K562 (cell line): ENCODE data around the gene KCNK6. TPM values are rescaled to one million over a fixed set of nuclear protein-coding genes. Genes with fewer than 3 reads are reported as not detected.
A peak's percentile ranks its signal among the peaks of the same experiment; 100 is the strongest.

Source experiments
- ARID1B ChIP-seq: fragments of 450-650 bp; IDR thresholded peaks from 2 replicates; pipeline ENCODE4 v1.6.1; 2016; ENCODE audit warnings: antibody characterized with exemption, mild to moderate bottlenecking, inconsistent platforms
- CBFA2T3 ChIP-seq: fragments of 450-650 bp; IDR thresholded peaks from 2 replicates; pipeline ENCODE4 v1.6.1; 2017
- CREB3 ChIP-seq: fragments of 450-650 bp; conservative IDR thresholded peaks from 2 replicates; pipeline ENCODE4 v1.6.1; 2016; ENCODE audit warnings: missing genetic modification characterization, low read depth, mild to moderate bottlenecking, missing compliant biosample characterization, moderate library complexity
- EP300 ChIP-seq: IDR thresholded peaks from 2 replicates; pipeline ENCODE4 v1.6.1; 2012; ENCODE audit warnings: low read length, improper control_type of control experiment
- GATAD2A ChIP-seq: fragments of 450-650 bp; IDR thresholded peaks from 2 replicates; pipeline ENCODE4 v1.6.1; 2017
- HMBOX1 ChIP-seq: sonication (generic); IDR thresholded peaks from 2 replicates; pipeline ENCODE4 v1.6.1; 2016
- KDM4B ChIP-seq, 2 experiments: fragments of 450-650 bp in 1 of 2; sonication (generic) in 1 of 2; IDR thresholded peaks; 2 replicates each; pipeline ENCODE4 v1.6.1; 2016 to 2017; ENCODE audit warnings: borderline replicate concordance in 2 of 2, antibody characterized with exemption in 1 of 2, low read depth in 1 of 2, mild to moderate bottlenecking in 1 of 2
- MECOM ChIP-seq: fragments of 250-450 bp; sonication (Bioruptor Pico); IDR thresholded peaks from 2 replicates; pipeline ENCODE4 v1.8.0; 2022; ENCODE audit warnings: inconsistent platforms
- MTA2 ChIP-seq: fragments of 450-650 bp; IDR thresholded peaks from 2 replicates; pipeline ENCODE4 v1.6.1; 2016; ENCODE audit warnings: low read depth
- NFRKB ChIP-seq: fragments of 450-650 bp; IDR thresholded peaks from 2 replicates; pipeline ENCODE4 v1.6.1; 2016; ENCODE audit warnings: low read depth
- PRDM10 ChIP-seq: fragments of 450-650 bp; IDR thresholded peaks from 2 replicates; pipeline ENCODE4 v1.6.1; 2018; ENCODE audit not compliant: partially characterized antibody
- RAD51 ChIP-seq: fragments of 450-650 bp; IDR thresholded peaks from 2 replicates; pipeline ENCODE4 v1.7.1; 2016; ENCODE audit warnings: low read depth, mild to moderate bottlenecking, borderline replicate concordance
- RHOXF2B ChIP-seq: fragments of 250-450 bp; sonication (Bioruptor Pico); conservative IDR thresholded peaks from 2 replicates; pipeline ENCODE4 v1.5.1; 2021
- SNIP1 ChIP-seq: fragments of 450-650 bp; IDR thresholded peaks from 2 replicates; pipeline ENCODE4 v1.7.1; 2017; ENCODE audit warnings: low read depth, mild to moderate bottlenecking
- TAF9B ChIP-seq: fragments of 450-650 bp; IDR thresholded peaks from 2 replicates; pipeline ENCODE4 v1.6.1; 2018; ENCODE audit warnings: mild to moderate bottlenecking; ENCODE audit not compliant: partially characterized antibody
- TCF3 ChIP-seq: sonication (generic); formaldehyde crosslinking; IDR thresholded peaks from 2 replicates; pipeline ENCODE4 v1.4.0; 2020; ENCODE audit warnings: mild to moderate bottlenecking, missing genetic modification reagents
- THAP12 ChIP-seq: fragments of 250-450 bp; sonication (Bioruptor Pico); IDR thresholded peaks from 2 replicates; pipeline ENCODE4 v1.9.0; 2021; ENCODE audit warnings: mild to moderate bottlenecking, inconsistent platforms
- USF2 ChIP-seq: sonication (generic); formaldehyde crosslinking; IDR thresholded peaks from 2 replicates; pipeline ENCODE4 v1.5.0; 2020; ENCODE audit warnings: missing genetic modification reagents
- ZFX ChIP-seq: sonication (generic); formaldehyde crosslinking; IDR thresholded peaks from 2 replicates; pipeline ENCODE4 v1.8.0; 2022; ENCODE audit warnings: mild to moderate bottlenecking, missing genetic modification reagents, moderate library complexity
- ZKSCAN1 ChIP-seq: fragments of 150-350 bp; IDR thresholded peaks from 2 replicates; pipeline ENCODE4 v1.6.1; 2016; ENCODE audit warnings: low read depth, low read length
- ZNF583 ChIP-seq: fragments of 250-450 bp; sonication (Bioruptor Pico); IDR thresholded peaks from 2 replicates; pipeline ENCODE4 v1.4.0; 2020
- polyA plus RNA-seq, 8 experiments: library from polyadenylated mRNA; depleted of rRNA in 4 of 8; stranded (reverse) in 5 of 8; unstranded in 3 of 8; fragments of >200 nt; fragmentation: Nextera tagmentation in 2 of 8; fragmentation: Illumina TruSeq in 1 of 8; extraction: Ambion mirVana in 2 of 8; extraction: Trizol in 1 of 8; gene quantifications; 2 replicates each; pipeline versions ENCODE4 v1.2.1 to v1.2.3, GENCODE V29; 2011 to 2014; ENCODE audit warnings: inconsistent platforms in 1 of 8, missing spikeins in 1 of 8
- total RNA-seq, 7 experiments: library from RNA; depleted of rRNA in 6 of 7; stranded (reverse); fragments of >200 nt in 6 of 7; fragmentation: Illumina TruSeq in 2 of 7; extraction: Trizol in 2 of 7; gene quantifications; 2 replicates each; pipeline versions ENCODE4 v1.2.1 to v1.2.3, GENCODE V29; 2011 to 2021; ENCODE audit warnings: low replicate concordance in 1 of 7

The KCNK6 gene
- total and polyA plus RNA-seq, 9 of the 15 experiments (the other 6 are each of a cell fraction or from before 2014, with no cell fraction given) = 0.05 to 0.42 (median 0.15) TPM

- no peak for TF ChIP-seq KDM4B (IDR thresholded peaks at IDR 0.05; ENCODE audit: borderline replicate concordance in 2 of 2, low read depth in 1 of 2)
- TF ChIP-seq NFRKB = peak; percentile 70; the same call in 1 of the 2 replicates
- no peak for TF ChIP-seq RAD51
- TF ChIP-seq ZNF583 = peak; percentile 80; the same call in 1 of the 2 replicates
- peak; percentile 34; the same call in 1 of the 2 replicates for TF ChIP-seq HMBOX1
- no peak for TF ChIP-seq USF2 (CRISPR knock-in tag)
- TF ChIP-seq ZFX (CRISPR knock-in tag) = peak; percentile 47
- TF ChIP-seq PRDM10 = peak; percentile 49
- TF ChIP-seq CBFA2T3 = peak; percentile 93
- TF ChIP-seq MTA2 = no peak
- TF ChIP-seq CREB3 (tag) = no peak
- TF ChIP-seq MECOM (CRISPR knock-in tag) = 0 out of 2 replicates have a peak, but pooled peaks have one; percentile 44
- 0 out of 2 replicates have a peak, but pooled peaks have one; percentile 33 for TF ChIP-seq THAP12 (CRISPR knock-in tag)
- TF ChIP-seq TAF9B = peak; percentile 29
- TF ChIP-seq SNIP1 = no peak
- TF ChIP-seq EP300 = peak; percentile 60; the same call in 1 of the 2 replicates
- TF ChIP-seq ARID1B = peak; percentile 59
- no peak for TF ChIP-seq RHOXF2B (CRISPR knock-in tag)
- peak; percentile 71 for TF ChIP-seq TCF3 (CRISPR knock-in tag)
- TF ChIP-seq GATAD2A = peak; percentile 91; the same call in 1 of the 2 replicates
- TF ChIP-seq ZKSCAN1 = peak; percentile 10; the same call in 1 of the 2 replicates
These were observed 49.0 kb upstream of the KCNK6 start (continued) for GRCh38 chr19:38270587-38271167.
